GM18508 (cell line): Measurements from ENCODE around the gene SVOP.
"Not testable (repeated sequence)": the region's sequence is repeated elsewhere in the genome, so short reads cannot be mapped to it uniquely, and the experiment has no call there.

ENCODE experiments used
- ATAC-seq: cut with Tn5 transposase; IDR thresholded peaks from one replicate; pipeline ENCODE4 v1.9.1; 2021; ENCODE audit warnings: moderate number of reproducible peaks; ENCODE audit not compliant: insufficient read depth, unreplicated experiment

The SVOP gene

DNA sequence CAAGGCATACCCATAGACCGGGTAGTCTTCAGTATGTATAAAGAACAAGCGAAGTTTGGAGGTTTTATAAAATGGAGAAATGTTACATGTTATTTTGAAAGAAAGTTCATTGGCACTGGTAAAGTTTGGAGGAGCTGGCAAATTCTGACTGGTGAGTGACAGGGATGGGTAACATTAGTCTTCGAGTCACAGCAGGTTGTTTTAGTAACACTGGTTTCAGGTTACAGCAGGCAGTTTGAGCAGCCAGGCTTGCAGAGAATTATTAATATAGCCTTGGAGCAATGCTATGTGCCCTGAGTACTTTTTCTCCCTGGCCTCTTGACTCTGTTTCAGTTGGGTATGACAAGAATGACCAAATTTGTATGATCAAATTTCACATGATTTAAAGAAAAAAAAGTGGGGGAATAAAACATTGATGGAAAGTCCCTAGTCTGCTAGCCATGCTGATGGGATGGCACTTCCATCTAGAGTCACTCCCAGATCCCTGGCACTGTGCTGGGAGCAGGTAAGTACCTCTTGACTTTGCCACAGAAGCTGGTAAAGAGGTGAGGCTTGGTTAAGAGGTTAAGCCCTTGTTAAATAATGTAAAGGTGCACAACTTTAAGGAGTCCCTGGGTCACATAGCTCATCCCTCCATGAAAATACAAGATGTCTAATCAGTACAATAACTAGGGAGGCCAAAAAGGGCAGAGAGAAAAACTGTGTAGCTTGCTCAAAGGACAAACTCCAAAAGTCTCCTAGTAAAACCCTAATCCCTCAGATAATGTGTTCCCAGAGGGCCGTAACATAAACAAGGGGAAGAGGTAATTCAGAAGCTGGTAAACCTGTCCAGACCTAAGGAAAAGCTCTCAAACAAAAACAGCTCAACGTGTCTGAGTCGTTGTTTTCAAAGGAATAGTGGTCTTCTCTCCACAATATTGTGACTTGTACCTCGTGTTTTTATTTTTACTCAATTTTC, 12.7 kb upstream of the SVOP start:
- no peak for ATAC-seq

DNA sequence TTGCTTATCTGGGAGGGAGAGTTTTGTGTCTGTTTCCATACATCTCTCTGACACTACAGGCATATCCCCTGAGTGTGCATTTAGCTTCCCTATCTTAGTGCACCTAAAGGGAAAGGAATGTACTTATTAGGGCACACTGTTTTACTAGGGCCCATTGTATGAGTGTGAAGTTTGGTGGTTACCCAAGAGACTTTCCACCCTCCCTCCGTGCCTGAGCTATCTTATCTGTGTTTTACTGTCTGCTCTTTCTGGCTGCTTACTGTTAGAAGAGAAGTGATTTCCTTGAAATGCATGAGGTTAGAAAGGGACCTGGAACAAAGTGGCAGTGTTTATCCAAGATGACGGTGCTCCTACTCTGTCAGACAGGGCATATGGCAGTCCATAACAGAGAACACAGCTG, 8.5 kb upstream of the SVOP start:
- ATAC-seq, result no peak

DNA sequence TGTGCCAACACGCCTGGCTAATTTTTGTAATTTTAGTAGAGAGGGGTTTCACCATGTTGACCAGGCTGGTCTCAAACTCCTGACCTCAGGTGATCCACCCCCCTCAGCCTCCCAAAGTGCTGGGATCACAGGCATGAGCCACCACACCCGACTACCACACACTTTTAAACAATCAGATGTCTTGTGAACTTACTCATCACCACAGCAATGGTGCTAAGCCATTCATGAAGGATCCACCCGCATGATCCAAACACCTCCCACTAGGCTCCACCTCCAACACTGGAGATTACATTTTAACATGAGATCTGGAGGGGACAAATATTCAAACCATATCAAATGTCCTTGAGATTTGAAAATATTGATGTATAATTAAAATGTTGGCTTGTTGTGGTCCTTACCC, 7.8 kb upstream of the SVOP start:
- ATAC-seq, result not testable (repeated sequence)

DNA sequence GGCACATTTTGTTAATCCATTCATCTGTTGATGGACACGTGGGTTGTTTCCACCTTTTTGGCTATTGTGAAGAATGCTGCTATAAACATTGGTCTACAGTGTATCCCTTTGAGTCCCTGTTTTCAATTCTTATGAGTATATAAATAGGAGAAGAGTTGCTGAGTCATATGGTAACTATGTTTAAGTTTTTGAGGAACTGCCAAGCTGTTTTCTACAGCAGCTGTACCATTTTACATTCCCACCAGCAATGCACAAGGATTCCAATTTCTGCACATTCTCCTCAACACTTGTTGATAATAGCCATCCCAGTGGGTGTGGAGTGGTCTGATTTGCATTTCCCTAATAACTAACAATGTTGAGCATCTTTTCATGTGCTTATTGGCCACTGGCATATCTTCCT, 6.9 kb upstream of the SVOP start:
- no peak for ATAC-seq

DNA sequence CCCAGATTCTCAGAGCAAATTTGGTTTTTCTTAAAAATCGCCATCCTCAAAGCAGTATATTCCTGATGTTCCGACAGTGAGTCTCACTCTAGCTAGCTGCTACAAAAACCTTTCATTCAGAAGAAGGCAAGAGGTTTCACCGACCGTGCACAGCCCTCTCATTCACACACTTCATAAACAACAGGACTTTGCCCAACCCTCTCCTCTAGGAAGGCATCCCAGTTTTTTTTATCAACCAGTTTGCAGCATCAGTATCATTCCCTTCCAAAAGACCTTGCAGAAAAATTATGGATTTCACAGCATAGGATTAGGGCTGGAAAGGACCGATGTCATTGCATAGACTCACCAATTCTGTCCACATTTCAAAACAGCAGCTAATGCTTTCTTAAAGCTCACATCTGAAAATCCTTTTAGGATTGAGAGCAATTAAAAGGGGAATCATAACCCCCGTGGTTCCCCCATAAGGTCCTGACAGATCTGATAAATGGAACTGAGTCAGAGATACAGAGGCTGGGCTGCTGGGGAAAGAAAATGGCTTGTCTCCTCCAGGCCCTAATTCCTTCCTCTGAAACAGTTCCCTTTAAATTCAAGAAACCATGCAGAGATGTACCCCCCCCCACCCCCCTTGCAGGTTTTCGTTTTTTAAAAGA, 597 bp downstream of the SVOP start:
- no peak for ATAC-seq

DNA sequence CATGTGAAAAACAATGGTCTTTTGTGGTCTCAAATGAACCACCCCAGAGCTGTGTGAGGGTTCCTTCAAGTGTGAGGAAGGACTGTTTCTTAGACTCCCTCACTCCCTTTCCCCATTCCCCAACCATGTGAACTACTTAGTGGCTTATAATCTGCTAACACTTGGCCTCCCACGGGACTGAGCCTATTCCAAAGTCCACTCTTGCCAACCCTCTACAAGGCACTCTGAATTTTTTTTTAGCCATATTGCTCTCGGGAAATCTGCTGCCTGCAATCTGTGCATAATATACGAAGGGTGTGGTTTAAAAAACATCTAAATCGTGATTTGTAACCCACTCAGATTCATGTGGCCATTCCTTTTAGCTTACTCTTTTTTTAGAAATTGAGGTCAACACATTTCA, 2.6 kb downstream of the SVOP start:
- ATAC-seq, result no peak

- no peak for ATAC-seq
These were observed 3.9 kb downstream of the SVOP start for GRCh38 chr12:109016978-109017377.

GRCh38 chr12:109016016-109016415, 4.9 kb downstream of the SVOP start:
- ATAC-seq, result no peak

GRCh38 chr12:109014984-109015765, 5.7 kb downstream of the SVOP start:
- ATAC-seq, result no peak

GRCh38 chr12:109010259-109010658, 10.6 kb downstream of the SVOP start:
- no peak for ATAC-seq

- no peak for ATAC-seq
These were observed 11.1 kb downstream of the SVOP start for GRCh38 chr12:109009766-109010165.

- ATAC-seq, result no peak
These were observed 16.9 kb downstream of the SVOP start for GRCh38 chr12:109004017-109004416.

- ATAC-seq, result no peak
These were observed 24.5 kb downstream of the SVOP start for GRCh38 chr12:108996320-108996719.

DNA sequence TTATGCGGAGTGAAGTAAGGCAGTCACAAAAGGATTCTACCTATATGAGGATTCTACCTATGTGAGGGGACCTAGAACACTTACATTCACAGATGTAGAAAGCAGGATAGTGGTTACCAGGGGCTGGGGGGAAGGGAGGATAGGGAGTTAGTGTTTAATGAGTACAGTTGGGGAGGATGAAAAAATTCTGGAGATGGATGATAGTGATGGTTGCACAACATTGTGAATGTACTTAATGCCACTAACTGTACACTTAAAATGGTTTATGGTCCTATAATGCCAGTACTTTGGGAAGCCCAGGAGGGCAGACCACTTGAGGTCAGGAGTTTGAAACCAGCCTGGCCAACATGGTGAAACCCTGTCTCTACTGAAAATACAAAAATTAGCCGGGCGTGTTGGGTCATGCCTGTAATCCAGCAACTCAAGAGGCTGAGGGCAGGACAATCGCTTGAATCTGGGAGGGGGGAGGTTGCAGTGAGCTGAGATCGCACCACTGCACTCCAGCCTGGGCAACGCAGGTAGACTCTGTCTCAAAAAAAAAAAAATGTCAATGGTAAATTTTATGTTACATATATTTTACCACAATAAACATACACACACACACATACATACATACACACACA, 25.4 kb downstream of the SVOP start:
- ATAC-seq, result no peak

DNA sequence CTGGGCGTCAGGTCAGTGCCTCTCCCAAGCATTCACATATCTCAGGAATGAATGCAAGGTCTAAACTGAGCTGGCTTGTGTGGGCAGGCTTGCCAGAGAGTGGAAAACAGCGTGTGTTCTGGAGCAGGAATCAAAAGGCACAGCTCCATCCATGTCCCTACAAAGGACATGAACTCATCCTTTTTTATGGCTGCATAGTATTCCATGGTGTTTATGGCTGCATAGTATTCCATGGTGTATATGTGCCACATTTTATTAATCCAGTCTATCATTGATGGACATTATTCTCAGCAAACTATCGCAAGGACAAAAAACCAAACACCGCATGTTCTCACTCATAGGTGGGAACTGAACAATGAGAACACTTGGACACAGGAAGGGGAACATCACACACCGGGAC, 30.8 kb downstream of the SVOP start:
- ATAC-seq, result not testable (repeated sequence)

- no peak for ATAC-seq
These were observed 31.5 kb downstream of the SVOP start for GRCh38 chr12:108989376-108989775.

GRCh38 chr12:108985750-108986149, 35.1 kb downstream of the SVOP start:
- no peak for ATAC-seq

DNA sequence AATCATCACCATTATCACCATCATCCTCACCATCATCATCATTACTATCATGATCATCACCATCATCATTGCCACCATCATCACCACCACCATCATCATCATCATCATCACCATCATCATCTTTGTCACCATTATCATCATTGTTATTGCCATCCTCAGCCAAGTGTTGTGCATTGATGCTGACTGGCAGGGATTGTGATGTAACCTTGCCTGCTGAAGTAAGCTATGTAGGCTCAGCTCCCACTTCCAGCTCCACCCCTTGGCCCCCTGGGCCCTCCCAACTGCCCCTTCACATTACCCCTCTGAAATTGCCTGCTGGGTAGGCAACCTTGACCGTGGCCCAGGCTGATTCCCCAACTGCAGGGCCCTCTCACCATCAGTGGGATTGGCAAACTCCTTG, 37.6 kb downstream of the SVOP start:
- ATAC-seq, result no peak

GRCh38 chr12:108982621-108983219, 38.1 kb downstream of the SVOP start:
- no peak for ATAC-seq

DNA sequence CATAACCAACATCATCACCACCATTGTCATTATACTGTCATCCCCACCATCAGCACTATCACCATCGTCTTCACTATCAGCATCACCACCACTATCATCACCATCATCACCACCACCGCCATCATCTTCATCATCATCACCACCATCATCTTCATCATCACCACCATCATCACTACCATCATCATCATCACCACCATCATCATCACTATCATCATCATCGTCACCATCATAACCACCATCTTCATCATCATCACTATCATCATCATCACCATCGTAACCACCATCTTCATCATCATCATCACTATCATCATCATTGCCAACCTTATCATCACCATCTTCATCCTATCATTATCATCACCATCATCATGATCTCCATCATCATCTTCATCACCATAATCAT, 39.0 kb downstream of the SVOP start:
- no peak for ATAC-seq
